ENCODE measurements around the gene TRDN.

DNA sequence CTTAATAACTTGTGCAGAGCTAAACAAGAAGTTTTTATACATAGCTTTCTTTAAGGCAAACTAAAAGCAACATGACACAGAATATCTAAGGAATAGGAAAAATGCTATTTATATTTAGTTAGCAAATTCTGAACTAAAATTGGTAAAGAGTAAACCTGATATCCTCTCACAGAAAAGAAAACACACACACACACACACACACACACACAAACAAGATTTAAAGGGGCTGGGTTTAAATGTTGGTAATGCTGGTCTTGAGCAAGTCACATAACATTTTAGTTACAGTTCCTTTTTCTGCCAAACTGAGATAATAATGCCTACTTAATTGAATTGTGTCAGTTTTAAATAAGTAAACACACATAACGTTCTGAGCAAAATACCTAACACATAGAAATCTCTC lies 1.6 kb downstream of the TRDN start:
- no peak for TF ChIP-seq EZH2 (IDR thresholded peaks at IDR 0.05)
- no peak for TF ChIP-seq CTCF (IDR thresholded peaks at IDR 0.05)
- TF ChIP-seq EZH2phosphoT487 (IDR thresholded peaks at IDR 0.05) = no peak
